Osteoblast (primary cell): ENCODE results near the gene GAS6. TPM values are rescaled to one million over a fixed set of nuclear protein-coding genes. Genes with fewer than 3 reads are reported as not detected.

Experiments
- DNase-seq: peaks from one replicate; pipeline ENCODE4 v3.0.0; 2011; ENCODE audit warnings: low spot score, mixed read lengths; ENCODE audit not compliant: insufficient read length; ENCODE audit errors: missing footprints
- H2AFZ ChIP-seq: 2 replicates; pipeline ENCODE4 v1.6.0; 2011; ENCODE audit warnings: mild to moderate bottlenecking, low read length
- H3K27ac ChIP-seq: 2 replicates; pipeline ENCODE4 v1.5.1; 2011; ENCODE audit warnings: mild to moderate bottlenecking, low read depth, low read length, moderate library complexity
- H3K27me3 ChIP-seq: 2 replicates; pipeline ENCODE4 v1.6.0; 2012; ENCODE audit warnings: mild to moderate bottlenecking, control low read depth, inconsistent platforms, low read length, moderate library complexity; ENCODE audit not compliant: insufficient read depth
- H3K36me3 ChIP-seq: 2 replicates; pipeline ENCODE4 v1.5.1; 2011; ENCODE audit warnings: mild to moderate bottlenecking, low read length, control low read depth, moderate library complexity; ENCODE audit not compliant: insufficient read depth
- H3K4me1 ChIP-seq: 2 replicates; pipeline ENCODE4 v1.5.1; 2011; ENCODE audit warnings: mild to moderate bottlenecking, low read length, control low read depth, moderate library complexity; ENCODE audit not compliant: insufficient read depth
- H3K4me2 ChIP-seq: 2 replicates; pipeline ENCODE4 v1.6.0; 2011; ENCODE audit warnings: mild to moderate bottlenecking, low read length; ENCODE audit not compliant: insufficient read depth
- H3K4me3 ChIP-seq: fragments of 200-600 bp; sonication (generic); 3 replicates; pipeline ENCODE4 v1.5.1; 2012; ENCODE audit warnings: mild to moderate bottlenecking, low read length, inconsistent platforms; ENCODE audit not compliant: insufficient read depth
- H3K79me2 ChIP-seq: 2 replicates; pipeline ENCODE4 v1.6.0; 2012; ENCODE audit warnings: mild to moderate bottlenecking, low read length, control low read depth, inconsistent platforms; ENCODE audit not compliant: insufficient read depth
- H3K9me3 ChIP-seq: 2 replicates; pipeline ENCODE4 v1.5.1; 2011; ENCODE audit warnings: low read depth, low read length, control low read depth
- H4K20me1 ChIP-seq: 2 replicates; pipeline ENCODE4 v1.6.0; 2012; ENCODE audit warnings: mild to moderate bottlenecking, low read length, control low read depth; ENCODE audit not compliant: insufficient read depth
- CTCF ChIP-seq: IDR thresholded peaks from 2 replicates; pipeline ENCODE4 v1.5.1; 2011; ENCODE audit warnings: mild to moderate bottlenecking, low read depth, low read length, moderate library complexity; ENCODE audit errors: extremely low read depth
- total RNA-seq: library from RNA; depleted of rRNA; stranded (reverse); fragments of >200 nt; gene quantifications from 2 replicates; pipeline ENCODE4 v1.2.3, GENCODE V29; 2012

GAS6 gene
- total RNA-seq, 1 donor, result 417 TPM

- no peak for TF ChIP-seq CTCF
- no peak overlapping the region for H2AFZ ChIP-seq
- no peaks in the 10 kb centered on the region for H3K79me2 ChIP-seq
- no peaks in the 10 kb centered on the region for H3K36me3 ChIP-seq
- no peak overlapping the region for H3K4me2 ChIP-seq
- no peaks in the 10 kb centered on the region for H3K27me3 ChIP-seq
- H4K20me1 ChIP-seq, result no peaks in the 10 kb centered on the region
- H3K27ac ChIP-seq, result no peak overlapping the region
- H3K9me3 ChIP-seq, result no peaks in the 10 kb centered on the region
- peaks cover 25% of the 10 kb centered on the region for H3K4me1 ChIP-seq
- no peak overlapping the region for H3K4me3 ChIP-seq
- peak; percentile 47 for DNase-seq
Observed at GRCh38 chr13:113883921-113884804, 20.3 kb upstream of the GAS6 start.

DNA sequence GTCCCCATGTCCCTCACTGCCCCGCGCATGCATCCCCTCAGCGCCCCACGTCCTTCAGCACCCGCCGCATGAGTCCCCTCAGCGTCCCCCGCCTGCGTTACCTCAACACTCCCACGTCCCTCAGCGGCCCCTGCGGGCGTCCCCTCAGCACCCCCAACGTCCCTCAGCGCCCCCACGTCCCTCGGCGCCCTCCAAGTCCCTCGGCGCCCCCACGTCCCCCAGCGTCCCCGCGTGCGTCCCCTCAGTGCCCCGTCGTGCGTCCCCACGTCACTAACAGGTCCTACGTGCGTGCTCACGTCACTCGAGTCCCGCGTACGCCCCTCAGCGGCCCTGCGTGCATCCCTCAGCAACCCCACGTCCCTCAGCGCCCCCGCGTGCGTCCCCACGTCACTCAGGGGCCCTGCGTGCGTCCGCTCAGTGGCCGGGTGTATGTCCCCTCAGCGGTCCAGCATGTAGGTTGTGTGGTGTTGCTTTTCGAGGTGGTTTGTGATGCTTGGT lies 19.5 kb upstream of the GAS6 start:
- Histone ChIP-seq H3K4me2 (no peak overlapping the region), H2AFZ (no peak overlapping the region), H3K79me2 (no peaks in the 10 kb centered on the region), H4K20me1 (no peaks in the 10 kb centered on the region), H3K4me1 (peaks cover 24% of the 10 kb centered on the region), H3K9me3 (no peaks in the 10 kb centered on the region), H3K4me3 (no peak overlapping the region), H3K27ac (no peak overlapping the region), H3K36me3 (no peaks in the 10 kb centered on the region), H3K27me3 (no peaks in the 10 kb centered on the region)
- peak; percentile 57 for DNase-seq
- no peak for TF ChIP-seq CTCF

GRCh38 chr13:113882716-113883115 lies 18.8 kb upstream of the GAS6 start:
- peaks cover 18% of the 10 kb centered on the region for H3K4me1 ChIP-seq
- no peaks in the 10 kb centered on the region for H3K79me2 ChIP-seq
- no peak overlapping the region for H2AFZ ChIP-seq
- no peak overlapping the region for H3K27ac ChIP-seq
- no peaks in the 10 kb centered on the region for H4K20me1 ChIP-seq
- peak; percentile 50 for DNase-seq
- H3K36me3 ChIP-seq, result no peaks in the 10 kb centered on the region
- TF ChIP-seq CTCF, result no peak
- H3K4me3 ChIP-seq, result no peak overlapping the region
- no peaks in the 10 kb centered on the region for H3K27me3 ChIP-seq
- no peaks in the 10 kb centered on the region for H3K9me3 ChIP-seq
- H3K4me2 ChIP-seq, result no peak overlapping the region

DNA sequence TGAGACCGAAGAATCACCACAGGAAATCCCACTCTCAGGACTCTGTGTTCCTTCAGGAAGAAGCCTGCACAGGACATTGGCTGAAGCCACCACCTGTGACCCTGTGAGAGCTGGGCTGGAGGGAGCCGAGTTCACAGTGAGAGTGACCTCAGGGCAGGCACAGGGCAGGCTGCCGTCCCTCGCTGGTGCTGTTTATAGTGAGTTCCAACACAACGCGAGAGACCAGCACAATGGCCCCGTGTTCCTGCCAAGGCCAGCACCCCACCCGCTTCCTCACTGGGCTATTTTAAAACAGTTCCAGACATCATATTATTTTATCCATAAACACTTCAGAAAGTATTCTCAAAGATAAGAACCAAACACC lies 18.4 kb upstream of the GAS6 start:
- no peak overlapping the region for H3K4me2 ChIP-seq
- no peaks in the 10 kb centered on the region for H3K79me2 ChIP-seq
- H4K20me1 ChIP-seq, result no peaks in the 10 kb centered on the region
- TF ChIP-seq CTCF, result no peak
- H3K36me3 ChIP-seq, result no peaks in the 10 kb centered on the region
- no peak overlapping the region for H2AFZ ChIP-seq
- no peaks in the 10 kb centered on the region for H3K9me3 ChIP-seq
- peaks cover 15% of the 10 kb centered on the region for H3K4me1 ChIP-seq
- H3K27ac ChIP-seq, result no peak overlapping the region
- no peaks in the 10 kb centered on the region for H3K27me3 ChIP-seq
- no peak overlapping the region for H3K4me3 ChIP-seq
- DNase-seq, result peak; percentile 80
